ENCODE data around the gene PERM1. TPM values are rescaled to one million over a fixed set of nuclear protein-coding genes. Genes with fewer than 3 reads are reported as not detected.
"Not testable (repeated sequence)": the region's sequence is repeated elsewhere in the genome, so short reads cannot be mapped to it uniquely, and the experiment has no call there.

PERM1 gene
- total RNA-seq, 1 experiment from 2014 or later: 0.17 TPM

GRCh38 chr1:999725-1000356 is 17.9 kb upstream of the PERM1 start, which contains the start of gene HES4:
HES4 (minus strand) TSS chr1:1000097; CDS start chr1:999973, 124 bp downstream.
- in situ Hi-C loops (cut with HindIII; ENCODE audit: low sequenced_read_pairs): no loop called here
- DNase-seq (ENCODE audit: low spot score): peak; percentile 43

GRCh38 chr1:998995-999724 is 17.3 kb upstream of the PERM1 start:
- in situ Hi-C loops (cut with HindIII; ENCODE audit: low sequenced_read_pairs): no loop called here
- no peak for DNase-seq (ENCODE audit: low spot score)

GRCh38 chr1:998745-998994 is 16.8 kb upstream of the PERM1 start:
- no peak for DNase-seq (ENCODE audit: low spot score)
- in situ Hi-C loops (cut with HindIII; ENCODE audit: low sequenced_read_pairs): no loop called here

- in situ Hi-C loops (cut with HindIII; ENCODE audit: low sequenced_read_pairs): no loop called here
These were observed 16.3 kb upstream of the PERM1 start for GRCh38 chr1:997993-998744.

GRCh38 chr1:997713-997992 is 15.8 kb upstream of the PERM1 start:
- in situ Hi-C loops (cut with HindIII; ENCODE audit: low sequenced_read_pairs): no loop called here

More at GRCh38 chr1:997993-998744, 16.3 kb upstream of the PERM1 start:
- DNase-seq (ENCODE audit: low spot score): no peak

GRCh38 chr1:996851-997712 is 15.2 kb upstream of the PERM1 start:
- in situ Hi-C loops (cut with HindIII; ENCODE audit: low sequenced_read_pairs): no loop called here
- DNase-seq (ENCODE audit: low spot score): no peak

More at GRCh38 chr1:997713-997992, 15.8 kb upstream of the PERM1 start:
- DNase-seq (ENCODE audit: low spot score): no peak

- in situ Hi-C loops (cut with HindIII; ENCODE audit: low sequenced_read_pairs): no loop called here
- no peak for DNase-seq (ENCODE audit: low spot score)
These were observed 14.1 kb upstream of the PERM1 start for GRCh38 chr1:995665-996633.

- in situ Hi-C loops (cut with HindIII; ENCODE audit: low sequenced_read_pairs); DNase-seq (ENCODE audit: low spot score): not testable (repeated sequence)
These were observed 12.7 kb upstream of the PERM1 start for GRCh38 chr1:994546-994945.

GRCh38 chr1:993379-993995 is 11.6 kb upstream of the PERM1 start:
- DNase-seq (ENCODE audit: low spot score): no peak
- in situ Hi-C loops (cut with HindIII; ENCODE audit: low sequenced_read_pairs): no loop called here

GRCh38 chr1:992362-992761 is 10.5 kb upstream of the PERM1 start:
- in situ Hi-C loops (cut with HindIII; ENCODE audit: low sequenced_read_pairs): no loop called here
- no peak for DNase-seq (ENCODE audit: low spot score)

GRCh38 chr1:991895-992294 is 10.0 kb upstream of the PERM1 start:
- in situ Hi-C loops (cut with HindIII; ENCODE audit: low sequenced_read_pairs): no loop called here

GRCh38 chr1:991275-991674 is 9.4 kb upstream of the PERM1 start:
- DNase-seq (ENCODE audit: low spot score); in situ Hi-C loops (cut with HindIII; ENCODE audit: low sequenced_read_pairs): not testable (repeated sequence)

More at GRCh38 chr1:991895-992294, 10.0 kb upstream of the PERM1 start:
- no peak for DNase-seq (ENCODE audit: low spot score)

- DNase-seq (ENCODE audit: low spot score); in situ Hi-C loops (cut with HindIII; ENCODE audit: low sequenced_read_pairs): not testable (repeated sequence)
These were observed 6.2 kb upstream of the PERM1 start for GRCh38 chr1:988061-988460.

- no peak for DNase-seq (ENCODE audit: low spot score)
- in situ Hi-C loops (cut with HindIII; ENCODE audit: low sequenced_read_pairs): no loop called here
These were observed 3.2 kb upstream of the PERM1 start for GRCh38 chr1:985126-985525.

- DNase-seq (ENCODE audit: low spot score): no peak
- in situ Hi-C loops (cut with HindIII; ENCODE audit: low sequenced_read_pairs): no loop called here
These were observed 2.6 kb upstream of the PERM1 start for GRCh38 chr1:984476-984814.

- in situ Hi-C loops (cut with HindIII; ENCODE audit: low sequenced_read_pairs): no loop called here
These were observed 2.0 kb upstream of the PERM1 start for GRCh38 chr1:983798-984475.

GRCh38 chr1:982765-983436 is 1.0 kb upstream of the PERM1 start:
- DNase-seq (ENCODE audit: low spot score): no peak
- in situ Hi-C loops (cut with HindIII; ENCODE audit: low sequenced_read_pairs): no loop called here

More at GRCh38 chr1:983798-984475, 2.0 kb upstream of the PERM1 start:
- DNase-seq (ENCODE audit: low spot score): no peak

All from G401 (cell line).